SU-DHL-6 (cell line): ENCODE results near the gene TGFB1.

ENCODE experiments used
- CTCF ChIP-seq: fragments of 200-600 bp; sonication (generic); IDR thresholded peaks from one replicate; pipeline ENCODE4 v1.5.1; 2017; ENCODE audit warnings: antibody characterized with exemption, mild to moderate bottlenecking, low read length, moderate library complexity; ENCODE audit not compliant: insufficient read depth, poor library complexity, severe bottlenecking
- EZH2phosphoT487 ChIP-seq: fragments of 200-600 bp; sonication (generic), shearing (Covaris generic); conservative IDR thresholded peaks from 2 replicates; pipeline ENCODE4 v1.6.1; 2018; ENCODE audit warnings: mild to moderate bottlenecking, antibody characterized with exemption, low read length, moderate library complexity, mixed read lengths

- TF ChIP-seq CTCF (no peak), EZH2phosphoT487 (no peak)
These were observed 13.8 kb downstream of the TGFB1 start for GRCh38 chr19:41339936-41340335.
